Neural progenitor cell (in vitro differentiated cells): ENCODE measurements around the gene CDK7. TPM values are rescaled to one million over a fixed set of nuclear protein-coding genes. Genes with fewer than 3 reads are reported as not detected.

Experiments used
- DNase-seq: peaks from one replicate; pipeline ENCODE4 v3.0.0-alpha.2; 2016; ENCODE audit warnings: low spot score
- H2AFZ ChIP-seq: fragments of 200-600 bp; sonication (generic); replicated peaks from 2 replicates; pipeline ENCODE4 v1.6.1; 2016; ENCODE audit warnings: antibody characterized with exemption
- H3F3A ChIP-seq: fragments of 200-600 bp; sonication (generic); 2 replicates; pipeline ENCODE4 v1.6.1; 2016; ENCODE audit warnings: antibody characterized with exemption, low read depth
- H3K27ac ChIP-seq: fragments of 200-600 bp; sonication (generic); 2 replicates; pipeline ENCODE4 v1.5.1; 2016; ENCODE audit warnings: mild to moderate bottlenecking
- H3K27me3 ChIP-seq: fragments of 200-600 bp; sonication (generic); 2 replicates; pipeline ENCODE4 v1.6.1; 2016; ENCODE audit warnings: mild to moderate bottlenecking, moderate library complexity
- H3K36me3 ChIP-seq: fragments of 200-600 bp; sonication (generic); 2 replicates; pipeline ENCODE4 v1.5.1; 2016
- H3K4me1 ChIP-seq: fragments of 200-600 bp; sonication (generic); 2 replicates; pipeline ENCODE4 v1.6.1; 2016; ENCODE audit warnings: mixed run types
- H3K4me2 ChIP-seq: fragments of 200-600 bp; sonication (generic); 2 replicates; pipeline ENCODE4 v1.6.1; 2016
- H3K4me3 ChIP-seq: fragments of 200-600 bp; sonication (generic); 2 replicates; pipeline ENCODE4 v1.5.1; 2016
- H3K79me2 ChIP-seq: fragments of 200-600 bp; sonication (generic); 2 replicates; pipeline ENCODE4 v1.6.1; 2016; ENCODE audit warnings: low read depth
- H3K9ac ChIP-seq: fragments of 200-600 bp; sonication (generic); 2 replicates; pipeline ENCODE4 v1.6.1; 2016
- H3K9me3 ChIP-seq: fragments of 200-600 bp; sonication (generic); 2 replicates; pipeline ENCODE4 v1.5.1; 2016; ENCODE audit warnings: low read depth
- H4K20me1 ChIP-seq: fragments of 200-600 bp; sonication (generic); 2 replicates; pipeline ENCODE4 v1.6.1; 2016; ENCODE audit warnings: low read depth
- H3K27ac Mint-ChIP-seq: 3 replicates; pipeline ENCODE4 v1.8.0; 2021; ENCODE audit warnings: mixed read lengths
- H3K27me3 Mint-ChIP-seq: 2 replicates; pipeline ENCODE4 v1.8.0; 2022; ENCODE audit warnings: low read depth, mild to moderate bottlenecking, inconsistent platforms, moderate library complexity, mixed read lengths; ENCODE audit not compliant: insufficient read depth
- H3K36me3 Mint-ChIP-seq: 3 replicates; pipeline ENCODE4 v1.8.0; 2021; ENCODE audit warnings: mixed read lengths
- H3K4me1 Mint-ChIP-seq: 3 replicates; pipeline ENCODE4 v1.8.0; 2021; ENCODE audit warnings: mixed read lengths
- H3K4me3 Mint-ChIP-seq: 3 replicates; pipeline ENCODE4 v1.8.0; 2021; ENCODE audit warnings: mild to moderate bottlenecking, moderate library complexity, mixed read lengths
- H3K9me3 Mint-ChIP-seq: 3 replicates; pipeline ENCODE4 v1.8.0; 2020; ENCODE audit warnings: mixed read lengths
- EZH2 ChIP-seq: fragments of 200-600 bp; sonication (generic); IDR thresholded peaks from 2 replicates; pipeline ENCODE4 v1.6.1; 2017; ENCODE audit warnings: antibody characterized with exemption, mild to moderate bottlenecking, moderate library complexity
- EZH2phosphoT487 ChIP-seq: fragments of 200-600 bp; sonication (generic); IDR thresholded peaks from 2 replicates; pipeline ENCODE4 v1.6.1; 2017; ENCODE audit warnings: antibody characterized with exemption
- total RNA-seq: library from RNA; depleted of rRNA; stranded (reverse); fragments of >200 nt; gene quantifications from 2 replicates; pipeline ENCODE4 v1.2.3, GENCODE V29; 2015; ENCODE audit warnings: low replicate concordance
- TF ChIP-seq, protein P1 (sequence below): fragments of 200-600 bp; sonication (generic); IDR thresholded peaks from 2 replicates; pipeline ENCODE4 v1.5.1; 2017; ENCODE audit warnings: antibody characterized with exemption, mild to moderate bottlenecking

CDK7 gene
- total RNA-seq, 1 donor from 2014 or later = 57.3 TPM

DNA sequence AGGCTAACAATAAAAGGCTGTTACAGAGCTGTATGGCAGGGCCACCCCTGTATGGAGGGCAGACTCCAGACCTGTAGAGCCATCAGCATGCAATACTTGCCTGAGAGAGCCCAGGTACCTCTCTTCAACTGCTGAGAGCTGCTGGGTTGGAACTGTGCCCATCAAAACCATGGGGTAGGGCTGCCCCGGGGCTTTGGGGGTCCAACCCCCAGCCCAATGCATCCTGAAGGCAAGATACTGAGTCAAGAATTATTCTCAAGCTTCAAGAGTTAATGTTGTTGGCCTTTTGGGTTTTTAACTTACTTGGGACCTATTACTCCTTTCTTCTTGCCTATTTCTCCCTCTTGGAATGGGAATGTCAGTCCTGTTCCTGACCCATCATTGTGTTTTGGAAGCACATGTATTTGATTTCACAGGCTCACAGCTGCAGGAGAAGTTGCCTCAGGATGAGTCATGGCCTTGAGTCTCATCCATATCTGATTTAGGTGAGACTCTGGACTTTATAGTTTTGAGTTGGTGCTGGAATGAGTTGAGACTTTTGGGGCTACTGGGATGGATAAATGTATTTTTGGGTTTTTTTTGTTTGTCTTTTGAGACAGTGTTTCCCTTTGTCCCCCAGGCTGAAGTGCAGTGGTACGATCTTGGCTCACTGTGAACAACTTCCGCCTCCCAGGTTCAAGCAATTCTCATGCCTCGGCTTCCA, 21.0 kb upstream of the CDK7 start:
- H3K27ac ChIP-seq = no peak overlapping the region
- no peak overlapping the region for H3K4me3 ChIP-seq
- H3K36me3 ChIP-seq = peaks cover 3% of the 10 kb centered on the region
- Mint-ChIP-seq H3K4me1 (peaks cover 2% of the 10 kb centered on the region), H3K4me3 (no peak overlapping the region), H3K27ac (no peak overlapping the region), H3K9me3 (no peaks in the 10 kb centered on the region), H3K27me3 (peaks cover 4% of the 10 kb centered on the region), H3K36me3 (peaks cover 12% of the 10 kb centered on the region)
- TF ChIP-seq EZH2phosphoT487 = no peak
- H3K4me1 ChIP-seq = no peaks in the 10 kb centered on the region
- no peak overlapping the region for H3K9ac ChIP-seq
- peaks cover 27% of the 10 kb centered on the region for H3F3A ChIP-seq
- no peak for DNase-seq
- H3K4me2 ChIP-seq = no peak overlapping the region
- peaks cover 6% of the 10 kb centered on the region for H3K79me2 ChIP-seq
- no peaks in the 10 kb centered on the region for H3K9me3 ChIP-seq
- H4K20me1 ChIP-seq = no peaks in the 10 kb centered on the region
- no peak overlapping the region for H2AFZ ChIP-seq
- H3K27me3 ChIP-seq = no peaks in the 10 kb centered on the region

DNA sequence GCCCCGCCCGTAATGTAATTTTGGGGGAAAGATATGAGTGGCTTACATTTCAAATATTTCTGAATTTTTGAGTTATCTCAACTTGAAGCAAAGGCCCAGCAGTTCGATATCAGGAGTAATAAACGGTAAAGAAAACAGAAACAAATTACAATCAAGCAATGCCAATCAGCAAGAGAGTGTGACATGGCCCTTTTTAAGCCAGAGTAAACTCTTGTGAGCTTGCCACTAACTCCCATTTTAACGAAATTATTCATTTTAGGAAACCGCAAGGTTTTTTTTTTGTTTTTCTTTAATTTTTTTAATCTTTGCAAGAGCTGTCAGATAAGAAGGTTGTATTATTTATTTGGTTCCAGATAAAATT, 17.6 kb upstream of the CDK7 start:
- Histone ChIP-seq H3K9ac (no peak overlapping the region), H3K9me3 (no peaks in the 10 kb centered on the region), H3F3A (peaks cover 22% of the 10 kb centered on the region), H3K79me2 (peaks cover 28% of the 10 kb centered on the region), H3K27me3 (no peaks in the 10 kb centered on the region), H3K4me1 (no peaks in the 10 kb centered on the region), H3K4me2 (peak overlapping the region; percentile 79), H4K20me1 (no peaks in the 10 kb centered on the region), H3K27ac (no peak overlapping the region), H3K4me3 (peak overlapping the region; percentile 73), H3K36me3 (peaks cover 5% of the 10 kb centered on the region), H2AFZ (peak overlapping the region; percentile 91)
- peaks cover 4% of the 10 kb centered on the region for H3K27me3 Mint-ChIP-seq
- H3K27ac Mint-ChIP-seq = no peak overlapping the region
- peaks cover 3% of the 10 kb centered on the region for H3K9me3 Mint-ChIP-seq
- peaks cover 7% of the 10 kb centered on the region for H3K4me1 Mint-ChIP-seq
- H3K36me3 Mint-ChIP-seq = peaks cover 11% of the 10 kb centered on the region
- TF ChIP-seq EZH2phosphoT487 (no peak), EZH2 (no peak)
- TF ChIP-seq, protein P1, sequence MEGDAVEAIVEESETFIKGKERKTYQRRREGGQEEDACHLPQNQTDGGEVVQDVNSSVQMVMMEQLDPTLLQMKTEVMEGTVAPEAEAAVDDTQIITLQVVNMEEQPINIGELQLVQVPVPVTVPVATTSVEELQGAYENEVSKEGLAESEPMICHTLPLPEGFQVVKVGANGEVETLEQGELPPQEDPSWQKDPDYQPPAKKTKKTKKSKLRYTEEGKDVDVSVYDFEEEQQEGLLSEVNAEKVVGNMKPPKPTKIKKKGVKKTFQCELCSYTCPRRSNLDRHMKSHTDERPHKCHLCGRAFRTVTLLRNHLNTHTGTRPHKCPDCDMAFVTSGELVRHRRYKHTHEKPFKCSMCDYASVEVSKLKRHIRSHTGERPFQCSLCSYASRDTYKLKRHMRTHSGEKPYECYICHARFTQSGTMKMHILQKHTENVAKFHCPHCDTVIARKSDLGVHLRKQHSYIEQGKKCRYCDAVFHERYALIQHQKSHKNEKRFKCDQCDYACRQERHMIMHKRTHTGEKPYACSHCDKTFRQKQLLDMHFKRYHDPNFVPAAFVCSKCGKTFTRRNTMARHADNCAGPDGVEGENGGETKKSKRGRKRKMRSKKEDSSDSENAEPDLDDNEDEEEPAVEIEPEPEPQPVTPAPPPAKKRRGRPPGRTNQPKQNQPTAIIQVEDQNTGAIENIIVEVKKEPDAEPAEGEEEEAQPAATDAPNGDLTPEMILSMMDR = no peak
- peak overlapping the region; percentile 100 for H3K4me3 Mint-ChIP-seq
- DNase-seq = no peak

DNA sequence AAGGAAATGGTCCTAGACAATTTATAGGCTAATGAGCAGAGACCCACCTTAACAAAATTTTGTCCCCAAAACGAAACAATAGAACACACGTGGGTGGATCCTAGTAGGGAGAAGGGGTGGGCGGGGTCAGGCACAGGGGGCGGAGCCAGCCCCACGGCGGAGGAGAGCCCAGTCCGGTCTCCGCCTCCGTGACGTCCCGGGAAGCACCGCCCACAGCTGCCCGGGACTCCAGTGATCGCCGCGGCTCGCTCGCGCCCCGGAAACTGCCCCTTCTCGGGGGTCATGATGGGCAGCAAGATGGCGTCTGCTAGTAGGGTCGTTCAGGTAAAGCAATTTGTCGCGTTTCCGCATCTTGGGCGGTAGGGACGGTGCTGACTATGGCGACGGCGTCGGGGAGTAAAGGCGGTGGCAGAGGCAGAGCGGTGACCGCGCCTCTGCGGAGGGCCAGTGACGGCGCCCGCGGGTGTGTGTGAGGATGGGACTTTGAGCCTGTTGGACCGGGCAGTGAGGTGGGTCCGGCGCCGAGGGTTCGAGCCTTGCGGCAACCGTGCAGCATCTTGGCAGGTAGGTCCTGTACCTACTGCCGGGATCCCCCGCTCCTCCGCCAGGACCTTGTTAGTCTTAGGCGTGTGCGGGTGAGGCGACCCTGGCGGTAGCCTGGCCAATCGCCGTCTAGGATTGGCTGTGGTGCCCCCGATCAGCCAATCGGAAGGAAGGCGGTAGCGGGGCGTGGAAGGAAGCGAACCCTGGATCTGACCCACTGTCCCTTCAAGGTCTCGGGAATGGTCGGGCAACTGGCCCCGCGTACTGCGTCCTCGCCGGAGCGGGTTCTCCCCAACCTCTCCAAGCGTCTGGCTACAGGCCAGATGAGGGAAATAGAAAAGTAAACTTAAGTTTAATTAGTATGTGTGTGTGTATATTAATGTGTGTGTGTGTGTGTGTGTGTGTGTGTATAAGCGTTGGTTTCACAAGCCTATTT, 16.8 kb upstream of the CDK7 start:
- peaks cover 12% of the 10 kb centered on the region for H3K36me3 Mint-ChIP-seq
- Histone ChIP-seq H3K4me2 (peak overlapping the region; percentile 79), H3K9ac (peak overlapping the region; percentile 43), H3K36me3 (peaks cover 5% of the 10 kb centered on the region), H3F3A (peaks cover 22% of the 10 kb centered on the region), H3K27ac (peak overlapping the region; percentile 84), H3K4me1 (no peaks in the 10 kb centered on the region), H3K9me3 (no peaks in the 10 kb centered on the region), H3K27me3 (no peaks in the 10 kb centered on the region), H2AFZ (peak overlapping the region; percentile 91), H3K4me3 (peak overlapping the region; percentile 73), H3K79me2 (peaks cover 28% of the 10 kb centered on the region), H4K20me1 (no peaks in the 10 kb centered on the region)
- H3K4me3 Mint-ChIP-seq = peak overlapping the region; percentile 100
- peaks cover 7% of the 10 kb centered on the region for H3K4me1 Mint-ChIP-seq
- TF ChIP-seq EZH2phosphoT487 = no peak
- TF ChIP-seq, protein P1 = peak; percentile 25
- H3K9me3 Mint-ChIP-seq = peaks cover 3% of the 10 kb centered on the region
- DNase-seq = peak; percentile 94
- peaks cover 4% of the 10 kb centered on the region for H3K27me3 Mint-ChIP-seq
- H3K27ac Mint-ChIP-seq = peak overlapping the region; percentile 69
